A204.1 (cell line): ENCODE data around the gene ITGB2.

ENCODE experiments used
- FAIRE-seq: peaks from 2 replicates; lab custom pipeline; 2012; peaks lifted over from hg19 to GRCh38; lab: Jason Lieb, UNC

The ITGB2 gene

DNA sequence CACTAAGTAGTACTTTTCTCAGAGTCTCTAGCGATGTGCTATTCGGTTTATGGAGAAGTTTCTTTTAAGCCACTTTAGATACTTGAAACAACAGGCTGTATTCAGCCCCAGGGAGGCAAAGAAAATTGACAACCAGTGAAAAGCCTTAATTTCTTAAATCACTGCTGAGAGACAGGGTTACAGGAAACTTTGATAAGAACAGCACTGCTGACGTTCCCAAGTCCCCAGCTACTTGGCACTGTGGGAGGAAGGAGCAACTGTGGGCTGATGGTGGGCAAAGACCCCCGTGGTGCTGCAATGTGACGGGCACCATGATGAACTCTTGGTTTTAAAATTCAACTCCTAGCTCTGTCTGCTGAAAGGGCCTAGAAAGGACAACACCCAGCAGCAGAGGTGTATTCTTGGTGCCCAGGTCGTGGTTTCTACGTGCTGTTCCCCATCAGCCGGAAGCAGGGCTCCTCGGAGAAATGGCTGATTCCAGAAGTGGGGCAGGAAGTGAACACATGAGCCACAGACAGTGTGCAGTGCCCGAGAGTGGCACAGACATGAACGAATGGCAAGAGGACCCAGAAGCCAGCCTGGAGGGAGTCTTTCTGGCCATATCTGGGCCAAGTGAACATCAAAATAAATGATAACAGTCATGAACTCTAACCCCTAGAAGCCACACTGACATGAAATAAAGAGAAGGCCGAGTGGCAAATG is 52.5 kb downstream of the ITGB2 start:
- no peak for FAIRE-seq

DNA sequence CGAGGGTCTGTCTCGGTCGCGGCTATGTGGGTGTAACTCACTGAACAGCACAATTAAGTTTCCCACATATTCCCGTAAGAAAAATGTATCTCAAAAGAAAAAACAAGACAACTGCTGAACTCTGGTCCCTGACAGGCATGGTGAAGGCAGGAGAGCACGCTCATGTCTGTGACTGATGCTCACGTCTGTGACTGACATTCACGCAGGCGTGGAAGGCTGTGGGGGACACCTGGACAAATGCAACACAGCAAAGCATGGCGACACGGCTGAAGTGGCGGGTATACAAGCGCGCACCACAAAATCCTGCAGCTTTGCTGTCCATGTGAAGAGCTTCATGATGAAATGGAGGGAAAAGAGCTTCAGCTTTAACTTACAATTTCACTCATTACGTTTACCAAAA is 53.2 kb downstream of the ITGB2 start:
- no peak for FAIRE-seq

DNA sequence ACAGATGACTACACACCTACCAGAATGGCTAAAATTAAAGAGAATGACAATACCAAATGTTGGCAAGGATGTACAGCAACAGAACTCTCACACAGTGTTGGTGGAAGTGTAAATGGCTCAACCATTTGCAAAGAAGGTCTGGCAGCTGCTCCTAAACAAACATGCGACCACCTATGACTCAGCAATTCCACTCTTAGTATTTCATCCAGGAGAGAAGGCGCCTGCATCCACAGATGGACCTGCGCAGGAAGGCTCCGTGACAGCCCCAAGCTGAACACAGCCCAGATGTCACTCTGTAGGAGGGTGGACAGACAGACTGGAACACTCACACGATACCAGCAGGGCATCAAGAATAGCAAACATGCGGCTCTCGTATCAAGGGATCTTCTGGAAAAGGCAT is 53.9 kb downstream of the ITGB2 start:
- no peak for FAIRE-seq

DNA sequence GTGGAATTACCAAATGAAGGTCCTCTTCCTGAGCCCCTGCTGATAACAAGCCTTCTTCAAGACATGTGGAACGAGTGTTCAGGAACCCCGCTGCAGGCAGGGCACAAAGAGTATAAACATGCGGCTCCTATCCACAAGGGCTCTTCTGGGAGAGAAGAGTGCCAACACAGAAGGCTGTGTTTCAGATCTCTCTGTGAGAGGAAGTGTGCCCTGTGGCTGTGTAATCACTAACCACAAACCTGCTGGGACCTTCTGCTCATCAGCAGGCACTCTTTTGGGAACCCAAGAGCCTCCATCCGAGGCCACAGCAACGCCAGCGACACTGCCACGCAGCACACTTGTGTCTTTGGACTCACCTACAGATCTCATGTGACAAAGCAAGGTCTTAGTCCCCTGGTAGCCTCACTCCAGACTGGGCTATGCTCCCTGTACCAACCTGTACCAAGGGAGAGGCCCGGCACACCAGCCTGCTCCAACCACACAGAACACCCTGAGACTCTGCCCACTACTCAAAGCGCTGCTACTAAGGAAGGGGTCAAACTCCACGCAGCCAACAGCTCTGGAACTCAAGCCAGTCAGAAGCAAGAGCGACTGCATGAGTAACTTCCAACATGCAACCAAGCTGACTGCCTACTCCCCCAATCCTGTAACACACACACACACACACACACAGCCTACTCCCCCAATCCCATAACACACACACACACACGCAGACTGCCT is 55.0 kb downstream of the ITGB2 start:
- no peak for FAIRE-seq

DNA sequence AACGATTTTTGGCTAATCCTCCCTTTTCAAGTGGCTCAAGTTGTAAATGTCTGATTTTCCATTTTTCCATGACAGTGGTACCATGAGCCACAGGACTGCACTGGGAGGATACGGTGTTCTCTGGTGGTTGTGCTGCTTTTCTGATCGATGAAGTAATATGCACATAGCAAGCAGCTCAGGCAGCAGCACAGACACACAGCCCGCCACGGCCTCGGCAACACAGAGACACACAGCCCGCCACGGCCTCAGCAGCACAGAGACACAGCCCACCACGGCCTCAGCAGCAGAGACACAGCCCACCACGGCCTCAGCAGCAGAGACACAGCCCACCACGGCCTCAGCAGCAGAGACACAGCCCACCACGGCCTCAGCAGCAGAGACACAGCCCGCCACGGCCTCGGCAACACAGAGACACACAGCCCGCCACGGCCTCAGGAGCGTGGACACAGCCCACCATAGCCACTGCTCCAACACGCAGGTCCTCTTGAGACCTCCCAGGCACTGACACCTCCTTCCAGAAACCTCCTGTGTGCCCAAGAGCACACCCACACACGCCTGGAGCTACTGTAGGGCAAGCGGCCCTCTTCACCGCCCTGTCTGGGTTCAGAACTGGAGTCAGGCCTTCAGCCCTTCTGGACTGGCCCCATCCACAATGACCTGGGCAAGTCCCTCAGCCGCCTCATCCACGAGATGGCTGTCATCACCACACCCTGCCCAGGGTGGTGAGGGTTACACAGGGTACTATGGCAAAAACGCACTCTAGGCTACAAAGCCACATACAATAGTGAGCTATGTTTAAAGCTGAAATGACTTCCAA is 57.6 kb downstream of the ITGB2 start:
- no peak for FAIRE-seq

DNA sequence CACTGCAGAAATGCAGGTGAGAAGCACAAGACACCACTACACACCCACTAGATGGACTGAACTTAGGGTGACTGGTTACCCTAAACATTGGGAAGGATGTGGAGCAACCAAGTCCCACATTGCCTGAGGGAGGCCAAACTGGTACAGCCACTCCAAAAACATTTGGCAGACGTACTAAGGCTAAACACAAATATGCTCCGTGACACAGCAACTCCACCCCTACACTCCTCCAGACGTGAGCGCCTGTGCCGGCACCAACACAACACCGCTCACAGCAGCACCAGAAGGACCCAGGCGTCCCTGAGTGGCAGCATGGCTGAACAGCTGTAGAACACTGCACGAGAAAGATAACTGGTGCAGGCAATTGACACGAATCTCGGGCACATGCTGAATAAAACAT is 61.9 kb downstream of the ITGB2 start:
- no peak for FAIRE-seq

DNA sequence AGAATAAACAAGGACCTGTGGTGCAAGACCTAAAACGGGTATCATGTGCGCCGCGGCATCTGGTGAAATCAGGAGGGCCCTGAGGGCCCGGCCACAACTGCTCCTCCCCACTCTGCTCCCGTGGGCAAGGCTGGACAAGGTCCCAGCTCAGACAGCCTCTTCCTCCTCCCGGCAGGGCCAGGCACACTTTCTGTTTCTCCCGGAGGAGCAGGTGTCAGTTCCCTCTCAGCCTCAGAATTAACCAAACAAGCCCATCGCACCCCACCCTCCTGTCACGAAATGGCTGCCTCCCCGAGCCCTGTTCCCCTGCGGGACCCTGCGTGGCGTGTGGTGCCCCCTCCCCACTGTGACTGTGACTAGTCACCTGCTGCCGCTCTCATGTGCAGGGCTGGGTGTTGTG is 62.4 kb downstream of the ITGB2 start:
- no peak for FAIRE-seq

DNA sequence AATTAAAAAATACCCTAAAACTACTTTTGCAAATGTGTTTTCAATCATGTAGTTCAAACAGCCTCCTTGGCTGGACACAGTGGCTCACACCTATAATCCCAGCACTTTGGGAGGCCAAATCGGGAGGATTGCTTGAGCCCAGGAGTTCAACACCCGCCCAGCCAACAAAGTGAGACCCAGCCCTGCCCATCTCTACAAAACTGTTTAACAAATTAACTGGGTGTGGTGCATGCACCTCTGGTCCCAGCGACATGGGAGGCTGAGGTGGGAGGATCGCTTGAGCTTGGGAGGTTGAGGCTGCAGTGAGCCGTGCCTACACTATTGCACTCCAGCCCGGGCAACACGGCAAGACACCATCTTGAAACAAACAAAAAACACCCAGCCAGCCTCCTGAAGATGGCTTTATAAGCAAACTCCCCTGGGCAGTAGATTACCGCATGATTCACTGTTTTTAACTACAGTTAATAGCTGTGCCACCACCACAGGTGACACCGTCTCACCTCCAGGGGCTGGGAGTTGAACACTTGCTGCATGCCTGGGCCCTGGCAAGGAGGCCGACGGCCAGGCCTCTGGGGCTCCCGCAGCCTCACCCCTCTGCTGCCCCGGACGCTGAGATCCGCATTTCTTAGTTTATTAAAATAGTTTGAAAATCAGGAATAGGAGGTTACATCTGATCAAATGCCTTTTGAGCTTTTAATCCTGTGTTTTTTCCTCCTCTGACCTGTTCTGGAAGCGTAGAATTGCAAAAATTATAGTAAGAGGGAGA is 63.4 kb downstream of the ITGB2 start:
- FAIRE-seq: no peak

DNA sequence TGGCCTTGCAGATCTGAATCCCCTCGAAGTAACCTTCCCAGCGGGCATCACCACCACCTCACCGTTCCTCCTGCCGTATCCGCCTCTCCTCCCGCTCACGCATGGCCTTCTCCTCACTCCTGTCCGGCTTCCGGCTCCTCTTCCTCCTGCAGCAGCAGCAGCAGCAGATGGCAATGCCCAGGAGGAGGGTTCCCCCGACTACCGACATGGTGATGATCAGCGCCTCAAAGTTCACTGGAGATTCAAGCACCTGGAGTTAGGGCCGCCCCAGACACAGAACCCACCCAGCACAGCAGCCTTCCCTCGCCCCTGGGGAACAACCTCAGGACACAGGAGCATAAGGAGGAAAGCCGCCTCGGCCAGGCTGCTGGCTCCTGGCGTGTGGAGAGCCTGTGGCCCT is 64.6 kb downstream of the ITGB2 start:
- FAIRE-seq: no peak

DNA sequence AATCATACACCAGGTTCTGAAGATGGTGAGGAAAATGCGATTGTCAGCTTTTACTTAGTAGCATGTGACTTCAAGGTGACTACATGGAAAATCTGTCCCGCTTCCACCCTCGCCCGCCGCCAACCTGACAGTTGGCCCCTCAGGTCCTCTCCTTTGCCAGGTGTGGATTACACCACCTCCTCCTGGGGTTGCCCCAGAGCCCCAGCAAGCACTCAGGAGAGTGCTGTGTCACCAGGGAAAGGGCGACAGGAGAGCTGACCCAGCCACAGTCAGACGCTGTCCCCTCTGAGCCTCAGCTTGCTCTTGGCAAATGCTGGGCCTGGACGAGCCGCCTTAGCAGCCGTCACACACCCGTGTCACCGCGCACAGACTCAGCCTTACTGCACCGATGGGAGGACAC is 65.1 kb downstream of the ITGB2 start:
- no peak for FAIRE-seq

DNA sequence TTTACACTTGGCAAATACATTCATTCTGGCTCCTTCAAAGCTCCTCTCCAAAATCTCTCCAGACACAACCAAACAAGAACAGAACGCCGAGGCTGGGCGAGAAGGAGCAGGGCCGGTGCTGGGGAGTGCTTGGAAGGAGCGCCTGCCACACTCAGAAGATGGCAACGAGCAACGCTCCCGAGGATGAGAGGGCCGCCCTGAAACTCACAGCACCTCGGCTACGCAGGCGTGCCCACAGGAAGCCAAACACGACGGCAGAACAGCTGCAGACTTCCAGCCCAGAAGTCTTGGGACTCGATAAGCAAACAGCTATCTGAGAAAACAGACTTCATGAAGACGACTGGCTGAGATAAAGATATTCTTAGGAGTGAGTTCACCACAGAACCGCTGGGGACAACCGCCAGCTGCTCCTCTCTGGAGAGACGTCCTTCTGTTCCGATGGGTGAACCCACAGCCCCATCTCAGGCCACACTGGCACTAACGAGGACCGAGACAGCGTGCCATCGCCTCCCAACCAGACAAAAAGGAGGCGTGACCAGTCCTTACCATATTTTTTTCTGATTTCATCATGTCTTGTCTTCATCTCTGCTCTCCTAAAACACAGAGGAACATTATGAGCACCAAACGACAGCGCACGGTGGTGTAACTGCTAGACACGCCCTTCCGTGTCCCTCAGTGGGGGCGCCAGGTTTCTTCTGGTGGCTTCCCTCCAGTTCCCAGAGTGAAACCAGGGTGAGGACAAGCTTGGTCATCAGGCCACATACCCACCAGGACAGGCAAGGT is 65.8 kb downstream of the ITGB2 start:
- no peak for FAIRE-seq

DNA sequence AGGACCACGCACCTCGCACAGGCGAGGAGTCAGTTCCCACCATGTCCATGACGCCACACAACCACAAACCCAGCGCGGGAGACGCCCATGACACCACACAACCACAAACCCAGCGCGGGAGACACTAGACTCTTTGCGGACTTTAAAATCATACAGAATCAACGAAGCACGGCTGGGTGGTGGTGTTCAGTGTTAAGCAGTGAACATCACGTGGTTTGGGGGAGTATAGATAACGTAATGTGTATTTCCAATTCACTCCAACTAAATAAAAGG is 66.4 kb downstream of the ITGB2 start:
- FAIRE-seq: no peak

DNA sequence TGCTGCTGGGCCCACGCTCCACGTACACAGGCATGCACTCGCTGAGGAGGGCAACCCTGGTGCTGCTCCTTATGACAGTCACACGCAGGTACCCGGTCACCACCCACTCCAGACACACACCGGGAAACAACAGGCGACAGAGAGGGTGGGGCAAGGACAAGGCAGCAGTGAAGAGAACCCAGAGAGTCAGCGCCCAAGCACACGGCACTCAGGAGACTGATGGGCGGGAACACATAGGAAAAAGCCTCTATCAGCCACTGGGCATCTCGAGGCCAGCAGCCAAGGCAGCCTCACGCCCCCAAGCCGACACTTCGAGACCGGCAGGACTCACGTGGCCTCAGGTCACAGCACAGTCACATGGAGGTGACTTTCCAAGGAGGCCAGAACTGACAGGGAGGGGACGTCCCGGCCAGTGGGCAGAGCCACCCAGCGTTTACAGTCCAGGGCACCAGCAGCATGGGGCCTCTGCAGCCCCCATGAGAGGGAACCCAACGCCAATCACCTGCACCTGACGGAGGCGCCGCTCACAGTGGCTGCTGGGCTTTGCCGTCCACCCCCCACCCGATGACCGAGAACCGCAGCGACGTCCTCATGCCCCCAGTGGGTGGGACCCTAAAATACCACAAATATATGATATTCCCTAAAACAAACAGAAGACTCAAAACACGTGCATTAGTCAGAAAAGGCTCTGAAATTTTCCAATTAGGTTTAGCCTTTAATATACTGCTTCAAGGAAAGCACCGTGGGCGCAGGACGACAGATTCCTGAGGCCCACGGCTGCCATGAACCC is 66.9 kb downstream of the ITGB2 start:
- no peak for FAIRE-seq

DNA sequence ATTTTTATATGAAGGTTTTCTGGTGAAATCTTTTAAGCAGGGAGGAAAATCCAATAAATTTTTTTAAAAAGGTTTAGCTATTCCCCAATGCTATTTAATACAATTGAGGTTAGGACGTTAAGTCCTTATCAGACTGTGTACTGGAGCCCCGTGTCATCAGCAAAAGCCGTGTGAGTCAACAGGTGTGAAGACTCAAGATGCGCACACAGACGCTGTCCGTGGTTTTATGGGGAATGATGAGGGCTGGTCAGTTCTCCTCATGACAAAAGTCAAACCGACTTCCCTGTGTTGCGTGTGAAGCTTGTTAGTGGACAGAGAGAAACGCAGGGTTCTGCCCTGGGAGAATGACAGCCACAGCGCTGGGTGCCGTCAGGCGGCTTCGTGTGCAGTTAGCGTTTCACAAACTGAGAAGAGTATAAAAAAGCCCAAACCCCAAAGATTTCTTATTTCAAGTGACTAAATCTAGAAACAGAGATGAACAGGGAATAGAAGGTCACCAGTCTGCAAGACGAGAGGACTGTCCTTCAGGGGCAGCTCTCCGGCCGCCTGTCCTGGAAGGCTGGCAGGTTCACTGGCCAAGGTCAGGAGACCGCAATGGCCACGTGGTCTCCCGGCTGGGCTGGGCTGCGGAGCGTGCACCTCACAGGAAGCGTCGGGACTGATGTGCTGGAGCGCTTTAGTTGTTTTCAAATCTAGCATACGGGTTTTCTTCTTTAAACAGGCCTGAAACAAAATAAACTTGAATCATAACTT is 69.6 kb downstream of the ITGB2 start:
- no peak for FAIRE-seq

DNA sequence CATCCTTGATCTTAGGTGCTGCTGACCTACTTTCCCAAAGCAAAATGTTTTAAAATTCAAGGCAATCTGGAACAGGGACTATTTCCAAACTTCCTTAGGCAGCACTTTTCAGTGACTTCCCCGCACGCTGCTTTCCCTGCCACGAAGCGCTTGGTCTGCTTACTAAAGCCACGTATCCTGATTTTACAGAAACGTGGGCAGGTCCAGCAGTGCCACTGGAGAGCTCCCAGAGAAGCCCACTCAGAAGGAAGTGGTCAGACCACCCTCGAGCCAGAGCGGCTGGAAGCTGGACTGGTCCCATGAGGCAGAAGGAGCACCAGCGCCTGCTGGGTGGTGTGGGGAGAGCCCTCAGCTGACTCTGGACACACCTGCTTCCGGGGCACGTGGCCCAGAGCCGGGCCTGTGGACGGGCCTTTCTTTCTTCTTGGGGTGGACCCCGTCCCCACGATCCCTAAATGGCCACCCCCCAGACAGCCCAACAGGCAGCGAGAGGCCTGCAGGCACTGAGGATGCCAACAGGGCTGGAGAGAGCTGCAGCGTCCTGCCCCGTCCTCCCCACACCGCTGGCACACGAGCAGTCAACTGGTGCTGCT is 70.4 kb downstream of the ITGB2 start:
- no peak for FAIRE-seq

DNA sequence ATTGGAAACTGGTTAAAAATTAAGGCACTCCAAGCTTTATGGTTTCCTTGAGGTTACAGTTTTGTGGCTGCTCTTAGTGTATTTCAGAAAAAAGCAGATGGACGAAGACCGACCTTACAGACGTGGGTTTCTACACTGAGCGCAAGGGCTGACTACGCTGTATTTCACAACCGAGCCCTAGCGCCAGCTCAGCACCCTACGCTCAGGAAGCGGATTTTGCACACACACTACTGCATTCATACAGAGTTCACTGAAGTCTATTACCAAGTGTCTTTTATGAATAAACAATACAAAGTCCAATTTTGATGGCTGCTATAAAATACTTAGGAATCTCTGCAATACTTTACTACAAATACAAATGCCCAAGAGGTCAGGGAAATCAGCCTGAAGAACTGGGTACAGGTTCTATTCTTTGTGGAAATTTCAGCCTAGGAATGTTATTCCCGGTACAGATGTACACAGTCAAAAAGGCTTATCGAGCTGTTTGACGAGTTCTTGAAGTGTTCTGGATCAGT is 71.0 kb downstream of the ITGB2 start:
- no peak for FAIRE-seq

DNA sequence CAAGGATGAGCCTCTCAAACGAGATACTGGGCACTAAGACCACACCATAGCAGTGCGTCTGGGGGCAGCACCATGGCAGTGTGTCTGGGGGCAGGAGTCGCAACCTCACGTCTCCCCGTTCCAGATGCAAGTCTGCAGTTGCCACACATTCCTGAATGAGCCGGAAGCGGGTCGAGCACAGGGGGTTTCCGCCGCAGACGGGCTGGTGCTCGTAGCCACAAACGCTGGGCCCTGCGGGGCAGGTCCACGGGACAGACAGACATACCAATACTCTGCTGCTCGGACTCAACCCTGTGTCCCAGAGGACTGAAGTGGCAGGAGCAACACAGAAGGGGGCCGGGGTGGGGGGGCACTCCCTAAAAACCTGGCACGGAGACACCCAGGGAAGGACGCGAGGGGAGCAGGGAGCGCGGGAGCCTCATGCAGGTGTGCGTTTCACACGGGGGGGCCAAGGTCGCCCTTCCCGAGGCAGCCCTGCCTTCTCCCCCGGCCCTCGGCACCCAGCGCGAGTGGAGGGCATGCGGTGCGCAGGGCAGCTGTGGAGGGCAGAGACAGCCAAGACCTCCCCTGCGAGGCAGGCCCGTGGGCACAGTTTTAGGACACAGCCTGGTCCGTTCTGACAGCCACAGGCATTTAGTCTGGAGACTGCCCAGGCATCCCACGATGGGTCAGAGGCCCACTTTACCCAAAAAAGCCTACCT is 71.7 kb downstream of the ITGB2 start:
- no peak for FAIRE-seq

DNA sequence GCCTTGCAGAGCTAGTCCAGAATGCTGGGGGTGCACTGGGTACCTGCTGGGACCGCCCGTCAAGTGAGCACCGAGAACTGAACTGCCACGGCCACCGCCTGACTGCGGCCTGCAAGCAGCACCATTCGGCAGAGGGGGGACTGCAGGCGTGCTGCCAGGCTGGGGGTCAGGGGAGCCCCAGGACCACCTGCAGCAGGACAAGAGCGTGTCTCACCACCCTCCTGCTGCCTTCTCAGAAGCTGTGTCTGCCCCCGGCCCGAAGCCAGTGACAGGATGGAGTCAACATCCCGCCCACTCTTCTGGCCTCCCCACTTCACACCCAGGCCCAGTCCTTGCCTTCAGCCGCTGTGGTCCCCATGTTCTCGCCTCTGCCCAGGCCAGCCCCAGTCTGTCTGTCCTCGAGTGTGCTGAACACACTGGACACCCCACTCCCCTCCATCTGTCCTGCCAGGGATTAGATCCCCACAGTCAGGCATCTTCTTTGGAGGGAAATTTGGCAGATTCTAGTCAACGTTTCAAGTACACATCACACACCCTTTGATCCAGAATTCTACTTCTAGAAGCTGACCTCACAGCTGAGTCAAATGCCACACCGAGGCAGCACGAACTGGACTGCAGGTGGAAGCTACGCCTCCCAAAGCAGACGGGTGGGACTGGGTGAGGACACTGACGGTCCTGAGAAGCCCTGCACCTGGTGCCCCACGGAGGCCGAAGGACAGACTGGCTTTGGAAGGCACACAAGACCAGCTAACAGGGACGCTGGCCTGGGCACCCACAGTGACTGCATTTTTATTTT is 73.2 kb downstream of the ITGB2 start:
- FAIRE-seq: no peak
